Measurements from ENCODE around the gene TET3. TPM values are rescaled to one million over a fixed set of nuclear protein-coding genes. Genes with fewer than 3 reads are reported as not detected.
"Not testable (repeated sequence)": the region's sequence is repeated elsewhere in the genome, so short reads cannot be mapped to it uniquely, and the experiment has no call there.

TET3 gene
- total RNA-seq, 4 donors from 2014 or later = 18.2 to 38.7 (median 27.0) TPM

DNA sequence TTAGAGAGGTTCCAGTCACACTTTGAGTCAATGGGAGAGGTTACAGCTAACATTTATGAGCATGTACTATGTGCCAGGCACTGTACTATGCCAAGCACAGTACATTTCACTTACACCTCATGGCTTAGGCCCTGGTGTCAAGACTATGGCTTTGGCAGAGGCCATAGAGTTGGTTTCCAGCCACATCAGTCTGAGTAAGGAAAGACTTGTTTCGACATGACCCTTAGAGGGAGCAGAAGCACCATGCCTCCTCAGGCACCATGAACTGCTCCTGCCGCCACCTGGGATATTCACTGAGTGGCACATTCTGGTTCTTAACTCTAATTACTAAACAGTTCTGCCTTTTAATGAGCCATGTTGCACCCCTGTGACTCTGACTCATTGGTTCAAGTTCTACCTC lies 45.3 kb upstream of the TET3 start:
- no peak for DNase-seq
- Histone ChIP-seq H3K4me1 (peaks cover 0 to 10% (median 0%) of the 10 kb centered on the region in 4 donors), H3K36me3 (peaks cover 0 to 26% (median 3%) of the 10 kb centered on the region in 3 donors), H3K27me3 (no peaks in the 10 kb centered on the region), H3K4me3 (no peak overlapping the region), H3K27ac (no peak overlapping the region), H3K9me3 (no peaks in the 10 kb centered on the region)
- no peak for TF ChIP-seq POLR2A (IDR thresholded peaks at IDR 0.05)
- no peak for TF ChIP-seq CTCF (IDR thresholded peaks at IDR 0.05)

- not testable (repeated sequence) for DNase-seq, H3K27me3 ChIP-seq, H3K27ac ChIP-seq, H3K4me3 ChIP-seq, H3K4me1 ChIP-seq, H3K9me3 ChIP-seq
- peaks cover 0 to 30% (median 3%) of the 10 kb centered on the region in 3 donors for H3K36me3 ChIP-seq
Observed at GRCh38 chr2:73940066-73940465, 44.6 kb upstream of the TET3 start.

DNA sequence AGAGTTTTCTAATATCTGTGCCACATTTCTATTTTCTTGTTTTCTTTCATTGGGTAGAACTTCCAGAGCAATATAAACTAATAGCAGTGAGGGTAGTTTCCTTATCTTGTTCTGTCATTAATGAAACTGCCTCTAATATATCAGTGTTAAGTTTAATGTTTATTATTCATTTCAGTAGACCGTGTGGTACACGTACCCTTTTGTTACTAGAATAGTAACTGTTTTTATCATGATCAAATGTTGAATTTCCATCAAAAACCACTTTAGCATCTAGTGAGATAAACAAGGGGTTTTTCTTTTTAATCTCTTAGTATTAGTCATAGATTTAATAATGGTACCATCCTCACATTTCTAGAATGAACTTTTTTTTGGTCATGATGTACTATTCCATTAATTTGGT lies 42.0 kb upstream of the TET3 start:
- Histone ChIP-seq H3K4me1 (peaks cover 0 to 10% (median 0%) of the 10 kb centered on the region in 4 donors), H3K4me3 (no peak overlapping the region), H3K27ac (no peak overlapping the region), H3K27me3 (no peaks in the 10 kb centered on the region), H3K36me3 (peaks cover 0 to 39% (median 3%) of the 10 kb centered on the region in 3 donors), H3K9me3 (no peaks in the 10 kb centered on the region)
- no peak for TF ChIP-seq POLR2A (IDR thresholded peaks at IDR 0.05)
- TF ChIP-seq CTCF (IDR thresholded peaks at IDR 0.05) = no peak
- DNase-seq = no peak

GRCh38 chr2:73944714-73945113 lies 40.0 kb upstream of the TET3 start:
- H3K27me3 ChIP-seq = no peaks in the 10 kb centered on the region
- H3K4me1 ChIP-seq = peaks cover 0 to 9% (median 2%) of the 10 kb centered on the region in 4 donors
- no peaks in the 10 kb centered on the region for H3K9me3 ChIP-seq
- H3K4me3 ChIP-seq = no peak overlapping the region
- no peak overlapping the region for H3K27ac ChIP-seq
- H3K36me3 ChIP-seq = peaks cover 0 to 54% (median 0%) of the 10 kb centered on the region in 3 donors
- no peak for DNase-seq
- TF ChIP-seq POLR2A (IDR thresholded peaks at IDR 0.05) = no peak
- no peak for TF ChIP-seq CTCF (IDR thresholded peaks at IDR 0.05)

DNA sequence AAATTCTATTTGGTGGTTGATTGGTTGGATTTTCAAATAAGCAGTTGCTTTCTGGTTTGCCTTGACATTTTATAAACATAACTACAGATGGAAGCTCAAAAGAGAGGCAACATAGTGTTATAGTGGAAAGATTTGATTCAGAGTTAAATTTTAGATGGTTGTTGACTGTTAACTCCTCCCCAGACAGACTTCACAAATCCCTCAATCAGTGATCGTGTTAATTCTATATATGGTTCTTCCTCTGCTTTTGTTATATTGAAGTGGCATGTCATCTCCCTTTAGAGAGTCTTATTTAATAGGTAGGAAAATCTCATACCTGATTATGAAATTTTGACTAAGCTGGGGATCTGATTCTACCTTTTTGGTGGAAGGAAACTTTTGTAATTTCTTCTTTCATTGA lies 38.5 kb upstream of the TET3 start:
- Histone ChIP-seq H3K4me1 (peaks cover 0 to 4% (median 2%) of the 10 kb centered on the region in 4 donors), H3K36me3 (peaks cover 0 to 60% (median 0%) of the 10 kb centered on the region in 3 donors), H3K4me3 (no peak overlapping the region), H3K27ac (no peak overlapping the region), H3K27me3 (no peaks in the 10 kb centered on the region), H3K9me3 (no peaks in the 10 kb centered on the region)
- no peak for TF ChIP-seq CTCF (IDR thresholded peaks at IDR 0.05)
- no peak for TF ChIP-seq POLR2A (IDR thresholded peaks at IDR 0.05)
- no peak for DNase-seq

- TF ChIP-seq POLR2A (IDR thresholded peaks at IDR 0.05) (no peak), CTCF (IDR thresholded peaks at IDR 0.05) (no peak)
- Histone ChIP-seq H3K9me3 (no peaks in the 10 kb centered on the region), H3K4me3 (no peak overlapping the region), H3K27ac (no peak overlapping the region), H3K36me3 (peaks cover 0 to 61% (median 0%) of the 10 kb centered on the region in 3 donors), H3K4me1 (peaks cover 0 to 4% (median 2%) of the 10 kb centered on the region in 4 donors), H3K27me3 (no peaks in the 10 kb centered on the region)
- no peak for DNase-seq
Observed at GRCh38 chr2:73946666-73947065, 38.0 kb upstream of the TET3 start.
